GM21367 (cell line): ENCODE data around the gene FBXO2.

Experiments used
- ATAC-seq: cut with Tn5 transposase; IDR thresholded peaks from one replicate; pipeline ENCODE4 v1.9.1; 2021; ENCODE audit not compliant: unreplicated experiment

The FBXO2 gene

DNA sequence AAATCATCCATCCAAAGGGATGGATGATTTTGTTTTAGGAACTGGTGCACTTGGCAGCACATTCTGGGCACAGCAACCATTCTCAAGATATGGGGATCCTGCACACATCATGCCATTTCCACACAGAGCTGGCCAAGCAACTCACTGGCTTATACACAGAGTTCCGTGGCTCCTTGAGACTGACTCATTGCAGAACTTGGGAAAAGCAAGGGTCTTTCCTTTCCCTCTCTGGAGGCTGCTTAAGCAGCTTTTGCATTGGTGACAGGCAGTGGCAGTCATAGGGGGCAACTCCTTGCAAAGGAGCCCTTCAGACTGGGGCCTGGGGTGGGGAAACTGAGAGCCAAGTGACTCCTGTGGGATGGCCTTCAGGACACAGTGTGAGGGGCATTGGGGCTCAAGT lies 28.6 kb upstream of the FBXO2 start:
- ATAC-seq = no peak

DNA sequence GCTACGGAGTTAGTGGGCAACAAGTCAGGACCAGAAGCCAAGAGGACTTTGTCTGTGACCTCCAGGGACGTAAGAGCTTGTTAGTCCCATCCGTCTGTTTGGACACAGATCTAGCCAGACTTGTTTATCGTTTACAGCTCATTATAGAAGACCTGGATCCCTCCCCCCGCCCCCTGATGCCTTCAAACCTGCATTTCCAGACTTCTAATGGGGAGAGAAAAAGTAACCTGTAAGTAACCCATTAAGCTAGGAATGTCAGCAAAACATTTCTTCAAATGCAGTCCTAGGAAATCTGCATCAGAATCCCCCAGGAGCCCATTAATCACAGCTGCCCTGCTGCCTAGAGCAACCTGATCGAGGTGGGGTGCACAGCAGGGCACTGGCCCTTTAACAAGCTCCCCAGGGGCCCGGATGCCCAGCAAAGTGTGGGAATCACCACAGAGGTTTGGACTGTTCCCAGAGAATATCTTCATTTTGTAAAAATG lies 28.1 kb upstream of the FBXO2 start:
- ATAC-seq = no peak

GRCh38 chr1:11681071-11681771 lies 27.0 kb upstream of the FBXO2 start, which contains the start of gene MAD2L2:
TSS of gene MAD2L2 (minus strand) at chr1:11681148. CDS start at chr1:11680601, 547 bp downstream.
- ATAC-seq = peak; percentile 75

GRCh38 chr1:11680270-11681070 lies 26.2 kb upstream of the FBXO2 start:
- no peak for ATAC-seq

- ATAC-seq = no peak
Measured at GRCh38 chr1:11678442-11678841, 24.2 kb upstream of the FBXO2 start.

- no peak for ATAC-seq
Measured at GRCh38 chr1:11676386-11677103, 22.3 kb upstream of the FBXO2 start.

- ATAC-seq = no peak
Measured at GRCh38 chr1:11675325-11675724, 21.1 kb upstream of the FBXO2 start.

GRCh38 chr1:11674488-11674887 lies 20.3 kb upstream of the FBXO2 start:
- no peak for ATAC-seq

- no peak for ATAC-seq
Measured at GRCh38 chr1:11673089-11673769, 19.0 kb upstream of the FBXO2 start.

GRCh38 chr1:11671544-11672286 lies 17.5 kb upstream of the FBXO2 start:
- ATAC-seq = no peak

DNA sequence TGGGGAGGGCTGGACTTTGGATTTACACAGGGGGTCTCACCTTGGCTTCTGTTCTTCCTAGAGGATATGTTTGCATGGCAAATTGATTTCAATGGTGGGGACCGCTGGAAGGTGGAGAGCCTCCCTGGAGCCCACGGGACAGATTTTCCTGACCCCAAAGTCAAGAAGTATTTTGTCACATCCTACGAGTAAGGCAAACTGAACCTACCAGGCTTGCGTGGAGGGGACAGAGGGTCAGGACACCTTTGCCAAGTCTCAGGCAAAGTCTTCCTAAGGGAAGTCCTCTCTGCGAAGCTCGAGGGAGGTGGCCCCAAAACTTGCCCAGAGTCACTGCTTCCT lies 16.9 kb upstream of the FBXO2 start:
- ATAC-seq = no peak

GRCh38 chr1:11670747-11671146 lies 16.5 kb upstream of the FBXO2 start:
- ATAC-seq = no peak

- no peak for ATAC-seq
Measured at GRCh38 chr1:11668516-11668915, 14.3 kb upstream of the FBXO2 start.

DNA sequence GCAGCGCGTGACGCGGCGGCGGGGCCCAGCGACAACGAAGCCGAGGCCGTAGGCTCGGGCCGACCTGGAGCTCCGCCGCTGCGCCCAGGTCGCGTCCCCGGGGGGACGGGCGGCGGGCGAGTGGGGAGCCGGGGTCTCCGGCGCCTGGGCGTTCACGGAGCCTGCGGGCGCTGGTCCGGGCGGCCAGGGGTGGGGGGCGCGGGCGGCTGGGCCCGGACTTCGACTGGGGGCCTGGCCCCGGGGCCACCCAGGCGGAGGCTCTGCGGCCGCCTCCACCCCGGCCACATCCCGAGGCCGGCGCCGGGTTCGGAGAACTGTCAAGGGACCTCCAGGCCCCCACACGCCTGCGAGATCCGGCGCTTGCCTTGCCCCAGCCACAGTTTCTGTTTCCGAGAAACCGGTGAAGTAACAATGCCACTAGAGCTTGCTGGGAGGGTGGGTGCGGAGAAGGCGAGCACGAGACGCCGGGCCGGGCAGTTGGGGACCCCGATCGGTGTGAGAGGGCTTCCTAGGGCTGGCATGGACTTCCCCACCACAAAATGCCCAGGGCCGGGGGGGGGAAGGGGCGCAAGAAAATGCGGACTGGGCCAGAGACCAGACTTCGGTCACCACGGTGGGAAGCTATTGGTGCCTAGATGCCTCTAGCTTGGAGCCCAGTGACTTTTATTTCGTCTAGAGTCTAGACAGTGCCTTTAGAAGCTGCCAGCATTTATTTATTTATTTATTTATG lies 10.3 kb upstream of the FBXO2 start:
- ATAC-seq = peak; percentile 35

- no peak for ATAC-seq
Measured at GRCh38 chr1:11661103-11661502, 6.9 kb upstream of the FBXO2 start.

DNA sequence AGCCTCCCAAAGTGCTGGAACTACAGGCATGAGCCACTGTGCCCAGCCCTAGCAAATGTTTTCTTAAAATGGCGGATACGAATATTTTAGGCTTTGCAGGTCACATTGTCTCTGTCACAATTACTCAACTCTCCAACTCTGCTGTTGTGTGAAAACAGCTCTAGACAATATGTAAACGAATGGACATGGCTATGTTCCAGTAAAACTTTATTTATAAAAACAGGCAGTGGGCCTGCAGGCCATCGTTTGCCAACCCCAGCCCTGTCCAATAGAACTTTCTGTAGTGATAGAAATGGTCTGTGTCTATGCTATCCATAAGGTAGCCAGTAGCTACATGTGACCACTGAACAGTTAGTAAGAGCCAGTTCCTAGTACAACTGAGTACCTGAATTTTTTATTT lies 5.5 kb upstream of the FBXO2 start:
- no peak for ATAC-seq

DNA sequence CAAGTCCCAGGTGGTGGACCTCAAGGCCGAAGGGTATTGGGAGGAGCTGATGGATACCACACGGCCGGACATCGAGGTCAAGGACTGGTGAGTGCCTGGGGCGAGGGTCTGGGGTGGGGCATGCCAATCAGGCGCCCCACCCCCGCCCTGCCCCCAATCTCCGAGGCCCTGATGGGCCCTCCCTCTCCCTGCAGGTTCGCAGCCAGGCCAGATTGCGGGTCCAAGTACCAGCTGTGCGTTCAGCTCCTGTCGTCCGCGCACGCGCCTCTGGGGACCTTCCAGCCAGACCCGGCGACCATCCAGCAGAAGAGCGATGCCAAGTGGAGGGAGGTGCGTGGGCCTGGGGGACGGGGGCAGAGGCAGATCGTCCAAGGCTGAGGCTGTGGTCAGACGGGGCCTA lies 4.3 kb upstream of the FBXO2 start:
- ATAC-seq = no peak

DNA sequence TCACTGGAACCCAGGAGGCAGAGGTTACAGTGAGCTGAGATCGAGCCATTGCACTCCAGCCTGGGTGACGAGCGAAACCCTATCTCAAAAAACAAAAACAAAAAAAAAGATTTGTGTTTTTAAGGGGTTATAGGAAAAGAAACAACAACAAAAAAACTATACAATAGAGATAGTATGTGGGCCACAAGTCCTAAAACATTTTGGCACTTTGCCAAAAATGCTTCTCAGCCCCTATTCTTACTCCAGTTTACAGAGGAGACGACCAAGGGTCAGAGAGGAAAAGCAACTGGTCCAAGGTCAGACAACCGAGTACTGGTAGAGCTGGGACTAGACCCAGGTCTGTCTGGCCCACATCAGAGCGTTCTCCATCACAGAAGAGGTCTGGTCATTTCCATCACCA lies 3.4 kb upstream of the FBXO2 start:
- ATAC-seq = no peak

DNA sequence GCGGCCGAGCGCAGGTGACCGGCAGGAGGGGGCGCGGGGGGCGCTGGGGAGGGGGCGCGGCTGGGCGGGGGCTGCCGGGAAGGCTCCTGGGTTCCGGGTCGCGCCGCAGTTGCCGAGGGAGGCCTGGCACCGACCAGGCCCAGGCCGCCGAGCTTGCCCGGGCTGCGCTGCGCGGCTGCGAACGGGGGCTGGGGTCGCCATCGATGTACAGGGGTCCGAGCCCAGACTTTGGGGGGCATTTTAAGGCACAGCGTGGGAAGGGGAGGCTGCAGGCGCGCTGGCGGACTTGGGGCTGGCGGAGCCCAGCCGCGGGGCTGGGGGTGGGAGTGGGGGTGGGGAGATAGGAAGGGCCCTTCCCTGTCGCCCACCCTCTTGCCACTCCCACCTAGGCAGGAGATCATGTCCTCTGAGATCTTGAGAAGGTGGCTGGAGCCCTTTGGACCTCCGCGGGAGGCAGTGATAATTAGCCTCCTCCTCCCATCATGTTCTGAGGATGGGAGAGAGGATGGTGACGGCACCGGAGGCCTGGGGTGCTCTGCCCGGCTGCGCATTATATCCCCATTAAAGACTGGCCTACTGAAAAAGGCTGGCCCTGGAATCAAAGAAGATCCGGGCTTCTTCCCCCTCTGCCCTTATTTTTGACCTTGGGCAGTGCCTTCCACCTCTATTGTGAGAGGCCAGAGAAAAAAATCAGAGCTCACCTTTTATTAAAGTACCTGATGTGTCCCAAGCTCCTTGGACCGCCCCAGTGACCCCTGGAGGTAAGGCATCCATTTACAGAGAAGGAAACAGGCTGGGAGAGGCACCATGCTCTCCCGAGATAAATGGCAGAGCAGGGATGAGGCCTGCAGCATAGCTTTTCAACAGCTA lies 945 bp upstream of the FBXO2 start:
- ATAC-seq = no peak
